GM12864 (cell line): ENCODE measurements around the gene PRODH2.
"Not testable (repeated sequence)": the region's sequence is repeated elsewhere in the genome, so short reads cannot be mapped to it uniquely, and the experiment has no call there.

Experiments used
- DNase-seq: peaks from one replicate; pipeline ENCODE4 v3.0.0-alpha.2; 2011; ENCODE audit warnings: low read depth
- H3K4me3 ChIP-seq: 2 replicates; pipeline ENCODE4 v1.5.1; 2011; ENCODE audit warnings: mild to moderate bottlenecking, low read depth, low read length, control low read depth
- TF ChIP-seq, protein P1 (sequence below): IDR thresholded peaks from 2 replicates; pipeline ENCODE4 v1.5.1; 2011; ENCODE audit warnings: low read depth, mild to moderate bottlenecking, moderate library complexity, low read length, control low read depth, inconsistent platforms; ENCODE audit errors: missing control alignments

The PRODH2 gene

DNA sequence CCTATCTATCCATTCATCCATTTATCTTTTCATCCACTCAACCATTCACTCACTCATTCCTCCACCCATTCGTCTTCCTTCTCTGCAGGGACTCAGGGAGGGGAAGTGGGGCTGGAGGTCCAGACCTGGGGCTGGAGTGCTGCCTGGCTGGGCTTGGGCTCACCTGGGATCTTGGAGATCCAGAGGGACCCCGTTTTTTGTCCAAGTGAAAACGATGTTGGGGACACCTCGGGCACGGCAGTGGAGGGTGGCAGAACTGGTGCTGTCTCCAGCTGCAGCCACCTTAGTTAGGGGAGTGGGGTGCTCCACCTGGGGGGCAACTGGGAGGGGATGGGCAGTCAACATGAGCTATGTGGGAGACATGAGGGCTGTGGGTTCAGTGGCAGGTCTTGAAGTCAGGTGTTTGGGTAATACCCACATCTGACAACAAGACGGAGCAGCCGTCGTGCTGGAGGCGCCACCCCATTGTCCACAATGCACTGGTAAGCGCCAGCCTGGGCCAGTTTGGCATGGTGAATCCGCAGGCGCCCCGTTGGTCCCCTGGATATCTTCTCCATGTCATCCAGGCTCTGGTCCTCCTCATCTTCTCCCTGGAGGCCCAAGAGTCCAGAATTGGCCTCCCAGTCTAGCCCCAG lies 29.4 kb upstream of the PRODH2 start:
- TF ChIP-seq, protein P1, sequence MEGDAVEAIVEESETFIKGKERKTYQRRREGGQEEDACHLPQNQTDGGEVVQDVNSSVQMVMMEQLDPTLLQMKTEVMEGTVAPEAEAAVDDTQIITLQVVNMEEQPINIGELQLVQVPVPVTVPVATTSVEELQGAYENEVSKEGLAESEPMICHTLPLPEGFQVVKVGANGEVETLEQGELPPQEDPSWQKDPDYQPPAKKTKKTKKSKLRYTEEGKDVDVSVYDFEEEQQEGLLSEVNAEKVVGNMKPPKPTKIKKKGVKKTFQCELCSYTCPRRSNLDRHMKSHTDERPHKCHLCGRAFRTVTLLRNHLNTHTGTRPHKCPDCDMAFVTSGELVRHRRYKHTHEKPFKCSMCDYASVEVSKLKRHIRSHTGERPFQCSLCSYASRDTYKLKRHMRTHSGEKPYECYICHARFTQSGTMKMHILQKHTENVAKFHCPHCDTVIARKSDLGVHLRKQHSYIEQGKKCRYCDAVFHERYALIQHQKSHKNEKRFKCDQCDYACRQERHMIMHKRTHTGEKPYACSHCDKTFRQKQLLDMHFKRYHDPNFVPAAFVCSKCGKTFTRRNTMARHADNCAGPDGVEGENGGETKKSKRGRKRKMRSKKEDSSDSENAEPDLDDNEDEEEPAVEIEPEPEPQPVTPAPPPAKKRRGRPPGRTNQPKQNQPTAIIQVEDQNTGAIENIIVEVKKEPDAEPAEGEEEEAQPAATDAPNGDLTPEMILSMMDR: no peak
- no peak for DNase-seq

DNA sequence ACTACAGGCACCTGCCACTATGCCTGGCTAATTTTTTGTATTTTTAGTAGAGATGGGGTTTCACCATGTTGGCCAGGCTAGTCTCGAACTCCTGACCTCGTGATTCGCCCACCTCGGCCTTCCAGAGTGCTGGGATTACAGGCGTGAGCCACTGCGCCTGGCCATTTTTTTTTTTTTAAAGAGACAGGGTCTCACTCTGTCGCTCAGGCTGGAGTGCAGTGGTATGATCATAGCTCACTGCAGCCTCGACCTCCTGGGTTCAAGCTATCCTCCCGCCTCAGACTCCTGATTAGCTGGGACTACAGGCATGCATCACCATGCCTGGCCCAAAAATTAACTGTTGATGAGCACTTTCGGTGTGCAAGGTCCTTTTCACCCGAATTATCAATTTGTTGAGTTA lies 23.5 kb upstream of the PRODH2 start:
- not testable (repeated sequence) for DNase-seq

More for the DNA sequence above, 29.4 kb upstream of the PRODH2 start:
- H3K4me3 ChIP-seq: no peak overlapping the region

DNA sequence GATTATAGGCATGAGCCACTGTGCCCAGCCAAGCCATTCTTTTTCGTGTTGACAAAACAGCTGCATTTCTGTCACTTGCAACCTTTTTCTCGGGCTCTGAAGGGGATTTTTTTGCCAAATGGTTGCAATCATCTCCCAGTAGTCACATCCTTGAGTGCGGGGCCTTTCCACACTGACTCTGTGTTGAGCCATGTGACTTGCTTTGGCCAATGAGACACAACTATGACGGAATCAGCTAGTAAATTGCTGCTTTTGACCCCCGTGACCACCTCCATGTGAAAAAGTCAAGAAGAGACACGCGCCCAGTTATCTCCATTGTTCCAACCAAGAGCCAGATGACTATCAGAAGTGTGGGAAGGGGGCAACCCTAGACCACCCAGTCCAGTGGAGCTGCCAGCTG lies 21.3 kb upstream of the PRODH2 start:
- H3K4me3 ChIP-seq: no peak overlapping the region
- TF ChIP-seq, protein P1: no peak
- DNase-seq: no peak

More for the DNA sequence above, 23.5 kb upstream of the PRODH2 start:
- not testable (repeated sequence) for H3K4me3 ChIP-seq

DNA sequence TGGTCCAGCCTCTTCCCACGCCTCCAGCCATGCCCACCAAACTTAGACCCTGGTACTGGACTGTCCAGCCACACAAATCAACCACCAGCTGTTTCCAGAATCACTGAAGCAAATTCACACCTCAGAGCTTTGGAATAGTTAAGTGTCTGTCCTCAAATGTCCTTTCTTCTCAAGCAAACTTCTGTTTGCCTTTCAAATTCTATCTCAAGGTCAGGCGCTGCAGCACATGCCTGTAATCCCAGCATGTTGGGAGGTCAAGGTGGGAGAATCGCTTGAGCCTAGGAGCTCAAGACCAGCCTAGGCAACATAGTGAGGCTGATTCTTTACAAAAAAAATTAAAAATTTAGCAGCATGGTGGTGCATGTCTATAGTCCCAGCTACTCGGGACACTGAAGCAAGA lies 19.4 kb upstream of the PRODH2 start:
- TF ChIP-seq, protein P1: no peak
- H3K4me3 ChIP-seq: no peak overlapping the region
- DNase-seq: no peak

DNA sequence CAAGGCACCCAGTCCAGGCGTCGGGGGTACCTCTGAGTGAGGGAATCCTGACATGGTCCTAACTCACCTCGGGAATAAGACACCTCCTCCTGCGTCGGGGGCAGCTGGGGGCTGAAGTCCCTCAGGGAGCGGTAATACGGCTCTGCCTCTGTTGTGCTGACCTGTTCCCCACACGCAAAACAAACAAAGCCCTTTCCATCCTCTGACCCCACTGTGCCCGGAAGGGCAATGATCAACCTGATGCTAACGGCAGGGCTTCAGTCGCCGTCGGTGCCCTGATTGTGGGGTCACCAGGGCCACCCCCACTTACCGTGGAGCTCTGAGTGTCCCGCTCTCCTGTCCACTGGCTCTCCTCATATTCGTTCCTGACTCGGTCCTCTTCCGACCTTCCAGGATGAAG lies 18.3 kb upstream of the PRODH2 start:
- no peak overlapping the region for H3K4me3 ChIP-seq
- TF ChIP-seq, protein P1: no peak
- no peak for DNase-seq

DNA sequence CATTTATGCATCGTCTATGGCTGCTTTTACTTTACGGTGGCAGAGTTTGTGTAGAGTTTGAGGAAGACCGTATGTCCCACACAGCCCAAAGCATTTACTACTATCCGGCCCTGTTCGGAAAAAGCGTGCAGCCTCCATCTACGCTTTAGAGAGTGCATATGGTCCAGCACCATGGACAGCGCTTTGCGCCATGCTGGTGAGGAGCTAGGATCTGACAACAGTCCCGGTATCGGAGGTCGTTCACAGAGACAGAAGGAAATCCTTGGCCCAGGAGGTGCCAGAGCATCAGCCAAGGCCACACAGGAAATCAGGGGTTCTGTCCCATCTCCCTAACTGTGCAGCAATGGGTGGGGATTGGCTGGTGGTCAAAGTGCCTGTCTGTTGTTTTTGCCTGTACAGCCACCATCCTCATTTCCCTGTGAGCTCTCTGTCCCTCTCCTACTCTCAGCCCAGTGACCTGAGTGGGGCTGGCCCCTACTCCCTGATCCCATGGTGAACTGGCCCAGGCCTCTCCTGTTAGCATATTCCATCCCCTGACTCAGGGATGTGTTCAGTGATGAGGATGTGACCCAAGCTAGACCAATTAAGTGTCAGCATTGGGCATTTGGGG lies 16.2 kb upstream of the PRODH2 start:
- TF ChIP-seq, protein P1: no peak
- no peak overlapping the region for H3K4me3 ChIP-seq
- no peak for DNase-seq

DNA sequence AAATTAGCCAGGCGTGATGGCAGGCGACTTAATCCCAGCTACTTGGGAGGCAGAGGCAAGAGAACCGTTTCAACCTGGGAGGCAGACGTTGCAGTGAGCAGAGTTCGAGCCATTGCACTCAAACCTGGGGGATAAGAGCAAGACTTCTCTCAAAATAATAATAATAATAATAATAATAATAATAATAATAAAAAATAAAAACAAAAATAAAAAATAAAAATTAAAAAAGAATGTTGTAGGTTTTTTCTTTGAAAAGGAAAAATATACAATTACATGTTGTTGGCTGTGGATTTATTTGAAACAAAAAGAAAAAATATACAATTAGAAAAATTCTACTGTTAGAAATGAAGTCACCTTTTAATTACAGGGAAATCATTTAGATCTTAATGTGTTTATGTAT lies 11.5 kb upstream of the PRODH2 start:
- TF ChIP-seq, protein P1: no peak
- H3K4me3 ChIP-seq: no peak overlapping the region
- no peak for DNase-seq
